Neural cell (in vitro differentiated cells): ENCODE results near the gene SLC25A39. TPM values are rescaled to one million over a fixed set of nuclear protein-coding genes. Genes with fewer than 3 reads are reported as not detected.

ENCODE experiments used
- polyA plus RNA-seq: library from polyadenylated mRNA; depleted of rRNA; stranded (reverse); fragments of >200 nt; gene quantifications from 2 replicates; pipeline ENCODE4 v1.2.3, GENCODE V29; 2014
- small RNA-seq, 3 experiments: library from RNA; depleted of rRNA; stranded (forward); fragments of <200 nt; gene quantifications; one replicate each; pipeline ENCODE3, GENCODE V24; 2012

SLC25A39 gene
- polyA plus RNA-seq, 1 donor from 2014 or later, result 73.4 TPM

Small RNAs within 50 kb of the gene (small RNA-seq; reads per million reads assigned to genes)
- 0 to 0.41 (median 0.10) reads per million in 3 experiments for gene RF00012
- gene RN7SL507P, result 0.20 to 2.2 (median 0.23) reads per million in 3 experiments
- 0.06 to 0.49 (median 0.07) reads per million in 3 experiments for gene RNU6-453P

Other genes starting within 250 kb of the SLC25A39 start
- gene HDAC5, start 201.2 kb downstream of the SLC25A39 start, polyA plus RNA-seq, result 93.0 and 97.8 TPM in 2 replicates
- gene HROB, start 182.9 kb downstream of the SLC25A39 start, polyA plus RNA-seq, result 1.3 TPM in 2 replicates
- gene ASB16, start 154.1 kb downstream of the SLC25A39 start, polyA plus RNA-seq, result not detected in 2 replicates
- 59.9 and 77.4 TPM in 2 replicates for gene TMUB2, start 137.9 kb downstream of the SLC25A39 start, polyA plus RNA-seq
- gene ATXN7L3, start 124.9 kb downstream of the SLC25A39 start, polyA plus RNA-seq, result 93.5 and 97.2 TPM in 2 replicates
- 71.7 and 73.8 TPM in 2 replicates for gene UBTF, start 105.1 kb downstream of the SLC25A39 start, polyA plus RNA-seq
- gene SLC4A1, start 56.7 kb downstream of the SLC25A39 start, polyA plus RNA-seq, result 0.05 TPM in 1 of 2 replicates, not detected in the other
- gene RUNDC3A, start 16.2 kb downstream of the SLC25A39 start, polyA plus RNA-seq, result 279 and 326 TPM in 2 replicates
- gene GRN, start 20.5 kb upstream of the SLC25A39 start, polyA plus RNA-seq, result 18.9 and 21.8 TPM in 2 replicates
- 73.6 and 88.3 TPM in 2 replicates for gene FAM171A2, start 39.0 kb upstream of the SLC25A39 start, polyA plus RNA-seq
- 3.1 and 3.9 TPM in 2 replicates for gene ITGA2B, start 64.8 kb upstream of the SLC25A39 start, polyA plus RNA-seq
- gene GPATCH8, start 178.6 kb upstream of the SLC25A39 start, polyA plus RNA-seq, result 18.5 and 24.5 TPM in 2 replicates
- 2.5 and 3.0 TPM in 2 replicates for gene FZD2, start 232.7 kb upstream of the SLC25A39 start, polyA plus RNA-seq